ENCODE measurements around the gene CYB561.

DNA sequence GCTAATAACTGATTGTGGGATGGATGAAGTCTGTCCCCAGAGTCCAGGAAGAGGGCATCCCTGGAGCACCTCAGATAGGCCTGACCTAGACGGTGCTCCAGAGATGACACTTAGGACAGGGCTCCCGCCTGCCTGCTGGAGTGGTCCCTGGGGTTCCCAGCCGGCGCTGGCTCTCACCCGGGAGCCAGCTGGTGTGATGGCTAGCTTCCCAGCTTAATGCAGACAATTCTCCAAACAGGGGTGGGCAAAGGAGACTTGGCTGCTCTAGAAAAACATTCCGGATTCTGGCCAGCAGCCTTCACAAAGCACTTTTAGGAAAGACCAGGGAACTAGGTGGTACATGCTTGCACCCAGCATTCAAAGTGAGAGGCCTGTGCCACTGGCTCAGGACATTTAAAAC lies 49.4 kb upstream of the CYB561 start:
- TF ChIP-seq, protein P1, sequence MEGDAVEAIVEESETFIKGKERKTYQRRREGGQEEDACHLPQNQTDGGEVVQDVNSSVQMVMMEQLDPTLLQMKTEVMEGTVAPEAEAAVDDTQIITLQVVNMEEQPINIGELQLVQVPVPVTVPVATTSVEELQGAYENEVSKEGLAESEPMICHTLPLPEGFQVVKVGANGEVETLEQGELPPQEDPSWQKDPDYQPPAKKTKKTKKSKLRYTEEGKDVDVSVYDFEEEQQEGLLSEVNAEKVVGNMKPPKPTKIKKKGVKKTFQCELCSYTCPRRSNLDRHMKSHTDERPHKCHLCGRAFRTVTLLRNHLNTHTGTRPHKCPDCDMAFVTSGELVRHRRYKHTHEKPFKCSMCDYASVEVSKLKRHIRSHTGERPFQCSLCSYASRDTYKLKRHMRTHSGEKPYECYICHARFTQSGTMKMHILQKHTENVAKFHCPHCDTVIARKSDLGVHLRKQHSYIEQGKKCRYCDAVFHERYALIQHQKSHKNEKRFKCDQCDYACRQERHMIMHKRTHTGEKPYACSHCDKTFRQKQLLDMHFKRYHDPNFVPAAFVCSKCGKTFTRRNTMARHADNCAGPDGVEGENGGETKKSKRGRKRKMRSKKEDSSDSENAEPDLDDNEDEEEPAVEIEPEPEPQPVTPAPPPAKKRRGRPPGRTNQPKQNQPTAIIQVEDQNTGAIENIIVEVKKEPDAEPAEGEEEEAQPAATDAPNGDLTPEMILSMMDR (IDR thresholded peaks at IDR 0.05; ENCODE audit: insufficient read depth, low read depth, low read length): no peak
- no peak for TF ChIP-seq EZH2 (IDR thresholded peaks at IDR 0.05; ENCODE audit: insufficient read depth, low read length)
